Activated CD4-positive, alpha-beta T cell treated with anti-CD3 and anti-CD28 coated beads, Interleukin-2, amount 50 U/mL, for 16 hours (primary cell): ENCODE measurements around the gene FIGLA.
"Not testable (repeated sequence)": the region's sequence is repeated elsewhere in the genome, so short reads cannot be mapped to it uniquely, and the experiment has no call there.

ENCODE experiments used
- DNase-seq: peaks from one replicate; pipeline ENCODE4 v3.0.0-alpha.2; 2020

The FIGLA gene

DNA sequence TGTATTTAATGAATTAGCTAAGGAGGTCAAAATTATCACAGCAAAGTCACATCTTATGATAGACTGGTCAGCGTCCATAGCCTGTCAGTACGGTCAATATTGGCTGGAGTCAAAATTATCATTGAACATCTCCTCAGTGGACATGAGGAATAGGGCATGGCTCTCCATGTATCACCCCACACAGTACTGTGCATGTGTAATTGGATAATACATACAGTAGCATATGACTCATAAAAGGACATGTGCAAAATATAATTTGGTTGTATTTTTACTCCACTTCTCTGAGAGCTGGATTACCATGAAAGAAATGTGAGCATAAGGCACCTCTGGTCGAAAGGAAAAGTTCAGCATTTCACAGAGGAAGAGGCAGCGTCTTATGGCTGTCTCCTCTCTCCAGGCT is 47.4 kb downstream of the FIGLA start:
- DNase-seq, result no peak

DNA sequence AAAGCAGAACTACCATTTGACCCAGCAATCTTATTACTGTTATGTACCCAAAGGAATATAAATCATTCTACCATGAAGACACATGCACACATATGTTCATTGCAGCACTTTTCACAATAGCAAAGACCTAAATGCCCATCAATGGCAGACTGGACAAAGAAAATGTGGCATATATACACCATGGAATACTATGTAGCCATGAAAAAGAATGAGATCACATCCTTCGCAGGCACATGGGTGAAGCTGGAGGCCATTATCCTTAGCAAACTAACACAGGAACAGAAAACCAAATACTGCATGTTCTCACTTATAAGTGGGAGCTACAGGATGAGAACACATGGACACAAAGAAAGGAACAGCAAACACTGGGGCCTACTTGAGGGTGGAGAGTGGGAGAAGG is 51.0 kb downstream of the FIGLA start:
- not testable (repeated sequence) for DNase-seq

DNA sequence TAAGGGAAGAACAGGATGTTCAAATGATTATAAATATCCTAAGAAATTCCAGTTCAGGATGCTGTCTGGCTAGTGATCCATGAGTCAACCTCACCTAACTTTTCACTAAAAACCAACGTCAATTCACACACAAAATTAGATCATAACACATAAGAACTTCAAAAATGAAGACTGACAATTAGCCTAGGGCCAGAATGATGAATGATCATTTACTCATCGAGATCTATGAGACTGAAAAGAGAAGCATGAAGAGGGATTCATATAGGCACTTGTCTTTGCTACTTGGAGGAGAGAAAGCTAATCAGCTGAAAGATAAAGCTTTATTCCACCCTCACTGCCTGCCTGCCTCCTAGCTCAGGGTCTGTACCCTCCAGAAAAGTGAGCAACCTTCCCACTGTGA is 52.3 kb downstream of the FIGLA start:
- DNase-seq, result no peak

GRCh38 chr2:70735071-70735470 is 55.4 kb downstream of the FIGLA start:
- DNase-seq, result no peak

DNA sequence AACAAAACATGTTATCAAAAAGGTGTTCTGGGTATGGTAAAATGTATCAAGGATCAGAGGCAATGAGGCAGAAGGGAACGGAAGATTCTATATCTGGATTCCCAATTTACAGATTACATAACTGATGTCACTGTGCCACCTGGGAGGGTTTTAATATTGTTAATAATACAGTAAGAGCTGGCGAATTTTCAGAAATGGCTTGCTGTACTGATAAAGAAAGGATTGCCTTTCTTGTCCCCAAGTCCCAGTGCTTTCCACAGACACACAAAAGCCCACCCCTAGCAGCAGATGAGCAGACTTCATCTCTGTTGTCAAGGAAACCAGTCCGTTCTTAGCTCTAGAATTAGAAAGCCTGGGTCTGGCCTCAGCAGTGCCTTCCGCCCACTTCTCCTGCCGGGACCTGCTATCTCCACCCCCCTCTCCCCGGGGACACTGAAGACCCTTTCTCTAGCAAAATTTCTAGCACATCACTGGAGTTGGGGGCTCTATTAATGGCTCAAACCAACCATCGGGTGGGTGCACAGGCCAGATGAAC is 56.7 kb downstream of the FIGLA start:
- no peak for DNase-seq

GRCh38 chr2:70732766-70733645 is 57.4 kb downstream of the FIGLA start:
- no peak for DNase-seq

DNA sequence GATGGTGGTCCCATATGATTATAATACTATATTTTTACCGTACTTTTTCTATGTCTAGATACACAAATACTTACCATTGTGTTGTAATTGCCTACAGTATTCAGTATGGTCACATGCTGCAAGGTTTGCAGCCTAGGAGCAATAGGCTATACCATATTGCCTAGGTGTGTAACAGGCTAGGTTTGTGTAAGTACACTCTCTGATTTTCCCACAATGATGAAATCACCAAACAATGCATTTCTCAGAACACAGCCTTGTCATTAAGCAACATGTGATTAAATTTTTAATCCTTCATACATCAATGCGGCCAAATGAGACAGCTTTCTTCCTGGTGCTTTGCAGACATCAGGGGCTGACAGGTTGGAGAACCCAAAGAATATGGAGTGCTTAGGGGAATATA is 59.7 kb downstream of the FIGLA start:
- no peak for DNase-seq

DNA sequence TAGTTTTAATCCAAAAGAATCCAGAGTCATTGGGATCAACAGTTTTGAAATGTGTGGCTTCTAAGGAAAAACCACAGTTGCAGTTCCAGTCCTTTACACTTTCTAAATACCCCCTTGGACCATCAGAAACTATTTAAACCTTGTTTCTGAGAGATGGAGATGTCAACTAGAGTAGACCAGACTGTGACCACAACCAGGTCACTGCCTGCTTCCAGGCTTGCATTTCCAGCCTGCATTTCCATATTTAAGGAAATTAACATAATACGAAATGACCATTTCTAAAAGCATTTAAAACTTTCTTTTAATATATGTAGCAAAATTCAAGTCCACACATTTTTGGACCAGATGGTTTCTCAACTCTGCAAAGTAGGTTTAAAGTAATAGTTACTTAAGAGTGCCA is 60.8 kb downstream of the FIGLA start:
- DNase-seq, result no peak

DNA sequence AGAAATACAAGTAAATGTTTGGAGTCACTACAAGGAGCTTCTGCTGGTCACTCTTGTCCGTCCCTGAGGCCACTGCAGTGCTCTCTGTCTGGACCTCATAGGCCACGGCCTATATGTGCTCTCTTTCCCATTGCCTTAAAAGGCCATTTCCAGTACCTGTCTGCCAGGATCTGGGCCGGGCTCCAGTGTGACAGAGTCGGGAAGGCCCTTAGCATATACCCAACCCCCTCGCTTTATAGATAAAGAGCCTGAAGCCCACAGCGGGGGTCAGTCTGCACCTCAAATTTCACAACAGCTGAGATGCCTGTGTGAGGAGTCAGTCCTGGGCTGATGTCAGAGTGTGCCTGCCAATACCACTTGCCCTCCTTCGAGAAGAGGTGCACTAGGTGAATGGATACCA is 62.3 kb downstream of the FIGLA start:
- no peak for DNase-seq
